Left kidney (tissue), 2 donors: ENCODE measurements around the gene ITK. TPM values are rescaled to one million over a fixed set of nuclear protein-coding genes. Genes with fewer than 3 reads are reported as not detected.

Experiments
- DNase-seq: peaks from one replicate; pipeline ENCODE4 v3.0.0-alpha.2; 2013
- polyA plus RNA-seq: library from polyadenylated mRNA; unstranded; fragments of 120-200 nt; gene quantifications from one replicate; pipeline ENCODE4 v1.2.1, GENCODE V29; 2013; ENCODE audit not compliant: insufficient read length

The ITK gene
- polyA plus RNA-seq, 1 donor = 0.23 TPM

DNA sequence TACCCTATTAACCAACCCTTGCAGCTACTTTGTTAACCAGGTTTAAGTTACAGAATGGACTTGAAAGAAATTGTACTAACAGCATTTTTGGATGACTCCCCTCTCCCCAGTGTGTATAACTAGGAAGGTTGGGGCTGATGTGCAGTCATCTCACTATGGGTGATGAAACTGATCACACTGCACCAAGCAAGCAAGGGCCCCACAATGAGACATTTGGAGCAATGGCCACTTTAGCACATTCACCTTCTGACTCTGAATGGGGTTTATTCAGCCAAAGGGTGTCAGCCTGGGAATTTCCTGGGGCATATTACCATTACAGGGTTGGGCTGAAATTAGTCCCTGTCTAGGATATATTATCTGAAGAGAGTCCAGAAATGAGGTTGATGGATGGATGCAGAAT is 66.6 kb downstream of the ITK start:
- no peak for DNase-seq

DNA sequence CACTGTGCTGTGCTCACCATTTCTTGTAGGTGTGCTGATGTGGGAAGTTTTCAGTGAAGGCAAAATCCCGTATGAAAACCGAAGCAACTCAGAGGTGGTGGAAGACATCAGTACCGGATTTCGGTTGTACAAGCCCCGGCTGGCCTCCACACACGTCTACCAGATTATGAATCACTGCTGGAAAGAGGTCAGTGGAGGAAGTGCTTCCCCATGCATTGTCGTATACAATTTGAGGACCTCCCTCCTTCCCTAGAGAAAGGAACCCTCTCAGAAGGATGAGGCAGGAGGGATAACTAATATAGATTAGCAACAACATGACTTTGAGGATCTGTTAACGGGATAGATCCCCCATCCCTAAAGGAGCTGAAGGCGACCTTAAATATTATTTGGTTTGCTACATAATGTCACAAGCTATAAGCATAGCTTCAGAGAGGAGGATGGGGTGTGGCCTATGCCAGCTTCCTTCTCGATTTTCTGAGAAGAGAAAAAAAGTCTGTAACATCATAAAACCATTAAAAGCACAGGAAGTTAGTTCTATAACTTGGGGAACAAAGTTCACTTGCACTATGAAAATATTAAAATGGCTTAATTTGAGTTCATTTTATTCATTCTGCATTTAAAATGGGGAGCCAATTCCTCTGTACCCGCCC is 68.3 kb downstream of the ITK start:
- no peak for DNase-seq

DNA sequence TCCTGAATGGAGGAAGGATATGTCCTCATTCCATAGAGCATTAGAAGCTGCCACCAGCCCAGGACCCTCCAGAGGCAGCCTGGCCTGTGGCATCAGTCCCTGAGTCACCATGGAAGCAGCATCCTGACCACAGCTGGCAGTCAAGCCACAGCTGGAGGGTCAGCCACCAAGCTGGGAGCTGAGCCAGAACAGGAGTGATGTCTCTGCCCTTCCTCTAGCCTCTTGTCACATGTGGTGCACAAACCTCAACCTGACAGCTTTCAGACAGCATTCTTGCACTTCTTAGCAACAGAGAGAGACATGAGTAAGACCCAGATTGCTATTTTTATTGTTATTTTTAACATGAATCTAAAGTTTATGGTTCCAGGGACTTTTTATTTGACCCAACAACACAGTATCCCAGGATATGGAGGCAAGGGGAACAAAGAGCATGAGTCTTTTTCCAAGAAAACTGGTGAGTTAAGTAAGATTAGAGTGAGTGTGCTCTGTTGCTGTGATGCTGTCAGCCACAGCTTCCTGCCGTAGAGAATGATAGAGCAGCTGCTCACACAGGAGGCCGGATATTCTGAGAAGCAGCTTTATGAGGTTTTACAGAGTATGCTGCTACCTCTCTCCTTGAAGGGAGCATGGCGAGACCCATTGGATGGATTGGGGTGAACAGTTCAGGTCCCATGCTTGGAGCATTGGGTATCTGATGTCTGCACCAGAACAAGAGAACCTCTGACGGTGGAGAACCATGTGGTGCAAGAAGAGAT is 72.2 kb downstream of the ITK start:
- DNase-seq = no peak

DNA sequence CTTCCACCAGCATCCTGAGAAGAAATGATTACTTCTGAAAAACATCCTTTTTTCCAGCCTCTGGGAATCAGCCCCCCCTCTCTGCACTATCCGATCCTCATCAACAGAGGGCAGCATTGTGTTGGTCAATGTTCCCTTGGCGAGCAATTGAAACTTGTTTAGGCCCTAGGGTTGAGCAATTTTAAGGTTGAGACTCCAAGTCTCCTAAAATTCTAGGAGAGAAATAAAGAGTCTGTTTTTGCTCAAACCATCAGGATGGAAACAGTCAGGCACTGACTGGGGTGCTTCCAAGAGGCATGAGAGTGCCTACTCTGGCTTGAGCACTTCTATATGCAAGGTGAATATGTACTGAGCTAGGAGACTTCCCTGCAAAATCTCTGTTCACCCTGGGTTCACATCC is 72.9 kb downstream of the ITK start:
- DNase-seq = peak; percentile 40

DNA sequence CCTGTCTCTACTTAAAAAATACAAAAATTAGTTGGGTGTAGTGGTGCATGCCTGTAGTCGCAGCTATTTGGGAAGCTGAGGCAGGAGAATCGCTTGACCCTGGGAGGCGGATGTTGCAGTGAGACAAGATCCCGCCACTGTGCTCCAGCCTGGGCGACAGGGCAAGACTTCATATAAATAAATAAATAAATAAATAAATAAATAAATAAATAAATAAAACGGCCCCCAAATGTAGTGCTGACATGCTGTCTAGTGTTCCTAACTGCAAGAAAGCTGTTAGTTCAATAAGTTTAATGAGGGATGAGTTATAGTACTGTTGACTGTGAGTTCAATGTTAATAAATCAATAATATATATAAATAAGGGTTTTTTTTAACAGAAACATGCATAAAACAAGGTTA is 77.8 kb downstream of the ITK start:
- DNase-seq = no peak

DNA sequence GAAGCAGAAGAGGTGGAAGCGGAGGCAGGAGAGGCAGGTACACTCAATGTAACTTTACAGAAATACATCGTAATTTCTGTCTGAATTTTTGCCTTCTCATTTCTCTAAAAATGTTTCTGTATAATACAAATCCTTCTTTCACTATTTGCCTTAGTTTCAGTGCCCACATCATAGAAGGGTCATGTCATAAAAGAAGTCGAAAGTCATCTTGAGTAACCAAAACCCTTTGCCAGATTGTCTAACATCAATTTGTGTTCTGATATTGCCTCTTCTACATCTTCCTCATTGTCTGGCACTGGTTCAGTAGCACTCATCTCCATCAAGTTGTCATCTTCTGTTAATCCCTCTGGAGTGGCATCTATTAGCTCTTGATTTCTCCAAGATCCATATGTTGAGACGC is 79.1 kb downstream of the ITK start:
- no peak for DNase-seq

DNA sequence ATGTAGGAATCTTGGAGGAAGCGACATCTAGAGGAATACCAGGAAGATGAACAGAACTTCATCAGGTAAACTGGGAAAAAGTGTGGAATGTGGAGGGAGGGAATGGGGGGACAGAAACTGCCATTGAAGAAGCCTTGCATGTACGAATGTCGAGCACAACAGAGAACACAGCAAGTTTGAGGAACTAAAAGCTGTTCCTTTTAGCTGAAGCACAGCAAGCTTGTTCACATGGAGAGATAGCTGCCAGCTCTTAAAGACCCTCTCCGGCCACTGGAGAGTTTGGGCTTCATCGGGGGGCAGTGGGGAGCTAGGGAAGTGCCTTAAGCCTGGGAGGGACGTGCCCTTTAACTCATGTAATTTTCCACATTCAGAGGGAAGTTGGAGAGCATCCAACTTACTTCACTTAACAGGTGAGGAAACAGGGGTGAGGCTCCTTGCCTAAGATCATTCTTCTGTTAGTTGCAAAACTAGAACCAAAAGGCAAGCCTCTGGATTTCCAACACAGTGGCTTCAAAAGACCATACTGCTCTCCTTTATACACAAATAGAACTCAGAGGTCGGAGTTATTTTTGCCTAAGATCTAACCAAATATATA is 83.0 kb downstream of the ITK start:
- DNase-seq = no peak

DNA sequence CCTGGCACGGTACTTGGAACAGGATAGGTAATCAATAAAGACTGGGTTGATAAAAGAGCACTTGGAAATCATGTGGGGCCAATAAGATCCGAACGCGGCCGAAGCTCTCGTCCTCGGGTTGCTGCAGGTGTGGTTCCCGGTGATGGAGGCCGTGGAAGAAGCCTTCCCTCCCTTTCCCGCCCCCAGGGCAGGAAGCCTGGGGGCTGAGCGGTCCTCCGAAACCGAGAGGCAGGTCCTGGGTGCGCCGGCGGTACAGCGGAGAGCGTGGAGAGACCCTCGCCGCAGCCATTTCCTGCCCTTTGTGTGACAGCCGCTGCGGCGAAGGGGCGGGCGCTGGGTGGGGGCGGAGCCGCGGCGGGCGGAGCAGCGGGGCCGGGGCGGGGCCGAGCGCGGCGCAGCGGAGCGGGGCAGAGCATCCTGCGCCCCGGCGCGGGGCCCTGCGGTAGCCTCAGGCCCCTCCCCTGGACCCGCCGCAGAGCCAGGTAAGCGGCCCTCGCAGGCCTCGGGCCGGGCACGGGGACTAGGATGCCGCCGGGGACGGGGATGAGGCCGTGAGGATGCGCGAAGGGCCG is 85.2 kb downstream of the ITK start, which contains the start of gene CYFIP2:
Gene CYFIP2 (plus strand): TSS at position 410 of the 572 bp plus-strand sequence. CDS start 19,239 bp downstream, outside the sequence.
- DNase-seq = peak; percentile 65

DNA sequence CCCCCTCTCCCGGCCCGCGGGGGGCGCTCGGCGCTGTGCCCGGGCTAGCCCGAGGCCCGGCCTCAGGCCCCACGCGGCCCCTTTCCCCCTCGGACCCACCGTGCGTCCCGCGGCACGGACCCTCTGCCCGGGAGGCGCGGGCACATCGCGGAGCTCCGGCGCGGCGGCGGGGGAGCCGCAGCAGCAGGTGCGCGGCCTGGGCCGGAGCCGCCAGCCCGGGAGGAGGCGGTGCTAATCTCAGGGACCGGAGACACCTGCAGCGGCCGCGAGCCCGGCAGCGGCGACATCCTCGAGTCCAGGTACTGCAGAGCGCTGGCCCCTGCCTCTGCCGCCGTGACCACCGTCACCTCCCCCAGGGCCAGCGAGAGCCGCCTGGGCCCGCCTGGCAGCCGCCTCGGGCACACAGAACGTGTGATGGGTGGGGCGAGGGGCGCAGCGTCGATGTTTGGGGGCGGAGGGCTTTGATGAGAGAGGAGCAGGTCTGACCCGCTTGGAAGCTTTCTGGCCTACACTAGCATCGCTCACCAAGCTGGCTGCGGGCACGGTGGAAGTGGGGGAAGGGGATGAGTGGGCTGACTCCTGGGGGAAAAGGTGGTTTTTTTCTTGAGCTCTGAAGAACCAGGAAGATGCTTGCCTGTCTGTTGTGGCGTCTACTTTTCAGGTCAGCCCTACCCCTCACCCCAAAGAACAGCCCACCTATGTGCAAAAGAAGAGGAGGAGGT is 85.8 kb downstream of the ITK start:
- DNase-seq = no peak

DNA sequence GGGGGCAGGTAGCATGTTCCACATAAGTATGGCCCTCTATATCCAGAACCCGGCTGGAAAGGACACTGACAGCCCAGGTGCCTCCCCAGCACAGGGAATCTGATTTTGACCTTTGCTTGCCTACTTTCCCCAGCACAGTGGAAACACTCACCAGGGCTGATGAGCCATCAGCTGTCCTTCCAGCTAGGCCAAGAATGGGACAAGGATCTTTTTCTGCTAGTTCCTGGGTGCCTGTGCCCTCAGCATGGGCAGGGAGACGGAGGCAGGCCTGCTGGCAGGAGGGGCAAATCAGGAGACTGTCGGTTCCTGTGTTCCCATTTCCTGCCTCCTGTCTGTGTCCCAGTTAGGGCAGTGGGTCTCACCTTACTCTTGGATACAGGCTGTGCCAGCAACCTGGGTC is 86.4 kb downstream of the ITK start:
- DNase-seq = no peak

DNA sequence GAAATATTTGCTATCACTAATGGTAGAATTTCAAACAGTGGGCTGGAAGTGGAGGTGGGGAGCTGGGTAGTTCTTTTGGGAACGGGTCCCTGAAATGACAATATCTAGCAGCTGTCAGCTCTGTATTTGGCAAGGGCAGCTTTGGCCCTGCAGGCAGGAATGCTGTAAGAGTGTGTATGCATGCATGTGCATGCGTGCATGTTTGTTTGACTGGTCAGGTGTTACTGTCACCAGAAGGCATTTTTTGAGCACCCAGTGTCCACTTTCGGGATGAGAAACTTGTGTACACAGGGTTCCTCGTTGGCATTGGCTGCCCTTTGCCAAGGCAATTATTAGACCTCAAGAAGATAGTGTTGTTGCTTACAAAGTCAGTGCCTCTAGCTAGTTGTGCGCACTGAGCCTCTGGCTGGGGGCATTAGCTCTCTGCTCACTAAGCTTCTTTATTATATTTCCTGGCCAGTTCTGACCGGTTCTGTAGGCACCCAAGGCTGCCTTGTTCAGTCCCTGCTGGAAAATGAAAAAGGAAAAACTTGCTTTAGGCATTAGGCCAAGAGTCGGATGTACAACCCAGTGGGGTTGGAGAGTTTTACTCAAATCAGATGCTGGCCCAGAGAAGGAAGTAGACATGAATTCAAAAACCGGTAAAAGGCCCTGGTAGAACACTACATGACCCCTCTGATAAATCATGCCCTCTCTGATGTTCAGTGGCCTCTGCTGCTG is 87.3 kb downstream of the ITK start:
- no peak for DNase-seq

DNA sequence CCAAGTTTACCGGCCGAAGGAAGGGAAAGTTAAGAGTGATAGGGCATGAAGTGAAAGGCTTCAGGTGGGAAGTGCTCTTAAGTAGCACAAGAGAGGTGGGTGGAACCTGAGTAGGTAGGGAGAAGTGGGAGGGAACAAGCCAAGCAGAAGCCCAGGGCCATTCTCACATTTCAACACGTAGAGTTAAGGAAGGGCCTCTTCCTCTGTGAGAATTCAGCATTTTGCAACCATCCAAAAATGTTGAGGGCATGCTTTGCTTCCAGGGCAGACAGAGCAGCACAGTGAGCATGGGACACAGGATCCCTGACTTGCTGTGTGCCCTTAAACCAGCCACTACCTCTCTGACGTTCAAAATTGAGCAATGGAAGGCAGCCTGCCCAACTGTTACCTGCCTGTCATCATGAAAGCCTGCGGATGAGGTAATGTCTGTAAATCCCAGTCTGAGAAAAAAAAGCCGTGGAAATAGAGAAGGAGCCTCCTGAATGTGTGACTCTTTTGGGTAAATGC is 88.6 kb downstream of the ITK start:
- DNase-seq = no peak

DNA sequence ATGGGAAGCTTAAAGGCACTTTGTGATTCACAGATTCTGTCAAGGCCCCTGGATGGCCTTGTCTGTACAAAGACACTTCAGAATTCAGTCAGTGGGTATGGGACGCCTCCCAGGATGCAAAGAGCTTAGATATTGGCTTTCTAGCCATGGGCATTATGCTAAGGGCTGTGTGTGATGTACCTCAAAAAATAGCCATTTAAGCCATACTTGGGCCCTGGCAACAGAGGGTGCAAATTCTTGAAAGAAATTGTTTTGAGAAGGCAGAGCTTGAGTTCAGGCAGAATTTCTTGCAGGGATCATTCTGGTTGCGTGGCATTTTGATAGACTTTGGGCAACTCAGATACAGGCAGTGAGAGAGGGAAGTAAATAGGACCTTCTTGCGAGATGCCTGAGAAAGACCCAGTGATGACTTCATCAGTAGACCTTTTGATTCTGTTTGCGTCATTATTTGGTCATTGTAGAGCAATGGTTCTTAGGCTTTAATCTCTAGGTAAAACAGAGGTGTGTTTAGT is 89.2 kb downstream of the ITK start:
- DNase-seq = no peak

DNA sequence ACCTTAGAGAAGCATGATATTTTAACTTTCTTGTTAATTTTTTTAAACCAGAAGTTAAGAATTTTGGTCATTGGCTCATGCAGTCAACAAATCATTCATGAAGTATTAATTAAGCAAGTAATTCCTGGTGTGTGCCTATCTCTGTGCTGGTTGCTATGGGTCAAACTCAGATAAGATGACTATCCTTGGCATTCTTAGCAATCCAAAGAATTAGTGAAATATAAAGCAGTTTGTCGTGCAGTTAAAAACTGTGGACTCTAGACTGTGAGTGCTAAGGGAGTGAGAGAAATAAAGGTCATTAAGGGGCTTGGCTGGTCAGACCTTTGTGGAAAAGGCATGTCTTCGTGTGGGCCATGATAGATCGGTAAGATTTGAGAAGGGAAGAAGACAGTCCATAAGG is 90.1 kb downstream of the ITK start:
- no peak for DNase-seq

DNA sequence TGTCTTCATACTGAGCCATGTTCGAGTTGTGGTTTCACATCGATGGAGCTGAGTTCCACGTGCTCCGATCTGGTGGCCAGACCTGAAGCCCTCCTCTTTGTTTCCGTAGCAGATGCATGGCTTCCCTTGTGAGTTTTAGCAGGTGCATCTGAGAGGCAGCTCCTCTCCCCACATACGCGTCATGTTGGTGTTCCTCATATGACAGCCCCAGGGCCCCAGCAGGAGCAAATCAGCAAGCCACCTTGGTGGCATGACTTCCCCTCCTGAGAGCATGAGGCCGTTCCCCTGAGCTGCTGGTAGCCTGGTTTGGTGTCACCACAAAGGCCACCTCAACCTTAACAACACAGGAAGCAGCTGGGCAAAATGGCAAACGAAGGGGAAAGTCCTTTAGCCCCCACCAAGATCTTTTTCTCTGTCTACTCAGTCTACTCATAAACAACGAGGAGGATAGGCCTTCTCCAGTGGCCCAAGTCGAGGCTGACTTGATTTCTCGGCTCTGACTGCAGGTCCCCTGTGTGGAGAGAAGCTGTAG is 91.2 kb downstream of the ITK start:
- no peak for DNase-seq

DNA sequence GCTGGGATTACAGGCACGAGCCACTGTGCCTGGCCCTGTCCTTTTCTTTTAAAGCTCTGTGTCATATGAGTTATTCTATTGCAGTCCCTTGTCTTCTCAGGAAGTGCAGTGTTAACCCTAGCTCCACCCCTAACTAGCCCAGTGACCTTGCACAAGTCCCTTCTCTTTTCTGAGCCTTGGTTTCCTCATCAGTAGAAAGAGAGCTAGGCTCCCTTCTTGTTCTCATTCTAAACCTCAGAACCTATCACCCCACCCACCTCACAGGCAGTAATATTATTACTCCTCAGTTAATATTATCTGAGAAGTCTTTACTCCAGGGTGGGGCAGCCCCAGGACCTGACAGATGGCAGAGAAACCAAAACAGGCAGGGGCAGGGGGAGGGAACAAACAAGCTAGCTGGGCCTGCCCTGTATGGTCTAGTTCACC is 92.5 kb downstream of the ITK start:
- no peak for DNase-seq

DNA sequence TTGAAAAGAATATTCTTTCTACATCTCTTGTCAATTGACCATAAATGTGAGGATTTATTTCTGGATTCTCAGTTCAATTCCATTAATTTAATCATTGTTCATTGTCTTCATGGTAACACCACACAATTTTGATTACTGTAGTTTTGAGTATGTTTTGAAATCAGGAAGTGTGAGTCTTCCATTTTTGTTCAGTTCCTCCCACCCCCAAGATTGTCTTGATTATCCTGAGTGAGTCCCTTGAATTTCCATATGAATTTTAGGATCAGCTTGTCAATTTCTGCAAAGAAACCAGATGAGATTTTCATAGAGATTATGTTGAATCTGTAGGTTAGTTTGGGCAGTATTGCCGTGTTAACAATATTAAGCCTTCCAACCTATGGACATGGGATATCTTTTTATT is 94.8 kb downstream of the ITK start:
- no peak for DNase-seq

DNA sequence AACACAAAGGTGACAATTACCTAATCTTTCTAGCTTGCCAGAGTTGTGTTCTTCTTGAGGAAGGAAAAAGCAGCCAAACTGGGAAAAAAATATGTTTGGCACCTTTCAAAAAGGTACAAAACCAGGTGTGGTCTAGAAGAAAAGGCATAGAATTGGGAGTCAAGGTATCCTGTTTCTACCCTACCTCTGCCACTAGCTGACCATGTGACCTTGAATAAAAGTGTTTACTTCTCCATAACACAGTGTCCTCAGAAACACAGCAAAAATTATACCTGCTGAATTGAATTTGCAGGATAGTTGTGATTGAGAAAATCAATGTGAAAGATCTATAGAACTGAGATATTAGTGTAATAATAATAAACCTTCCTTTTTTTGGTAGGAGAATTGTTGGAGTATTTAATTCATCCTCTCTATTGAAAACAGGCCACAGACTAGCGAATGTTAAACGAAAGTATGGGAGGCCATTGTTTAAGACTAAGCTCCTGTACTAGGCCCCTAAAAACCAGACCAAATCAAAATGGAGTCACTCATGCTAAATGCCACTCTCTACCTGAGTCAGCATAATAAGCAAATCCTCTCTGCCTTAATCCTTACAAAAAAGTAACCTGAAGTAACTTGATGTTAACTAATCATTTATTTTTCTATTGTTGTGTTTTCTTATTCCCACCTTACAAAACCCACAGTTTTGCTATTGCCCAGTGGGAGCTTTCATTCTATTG is 97.8 kb downstream of the ITK start:
- no peak for DNase-seq

DNA sequence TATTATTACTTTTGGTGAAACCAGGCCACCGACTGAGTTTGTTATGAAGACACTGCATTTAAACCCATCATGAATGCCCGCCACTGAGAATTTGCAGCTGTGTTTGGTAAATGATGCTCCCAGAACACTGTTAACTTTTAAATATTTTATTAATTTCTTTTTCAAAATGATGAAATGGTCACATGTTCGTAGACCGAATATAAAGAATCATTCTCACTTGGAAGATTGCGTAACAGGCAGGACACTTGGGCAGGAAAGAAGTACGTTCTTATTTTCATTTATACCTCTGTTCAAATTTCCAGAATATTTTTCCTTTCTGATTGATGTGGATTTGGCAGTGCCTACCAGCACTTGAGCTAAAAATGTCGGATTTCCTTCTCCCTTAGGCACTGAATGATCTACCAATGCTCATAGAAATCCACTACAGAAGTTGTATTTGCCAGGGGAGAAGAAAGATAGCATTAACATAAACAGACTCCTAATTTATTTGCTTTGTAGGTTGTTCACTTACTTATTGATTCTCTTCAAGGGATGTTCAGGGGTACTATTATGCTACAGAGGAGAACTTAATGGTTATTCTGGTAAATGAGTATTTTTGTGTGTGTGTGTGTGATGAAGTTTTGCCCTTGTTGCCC is 99.1 kb downstream of the ITK start:
- no peak for DNase-seq

DNA sequence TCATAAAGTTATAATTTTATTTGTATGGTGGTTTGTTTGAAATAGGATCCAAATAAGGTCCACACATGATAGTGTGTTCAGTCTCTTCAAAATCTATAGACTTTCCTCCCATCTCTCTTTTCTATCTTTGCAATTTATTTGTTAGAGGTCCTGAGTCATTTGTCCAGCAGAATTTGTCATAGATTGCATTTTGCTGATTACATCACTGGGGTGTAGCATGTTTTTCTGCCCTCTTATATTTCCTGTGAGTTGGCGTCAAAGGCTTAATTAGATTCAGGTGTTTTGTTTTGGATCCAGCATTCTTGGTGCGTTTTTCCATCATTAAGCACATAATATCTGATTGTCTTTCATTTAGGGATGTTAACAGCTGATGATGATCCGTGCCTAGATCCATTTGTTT is 100.3 kb downstream of the ITK start:
- no peak for DNase-seq
